HG03558 (cell line): ENCODE data around the gene FAM3B.

Source experiments
- ATAC-seq: cut with Tn5 transposase; IDR thresholded peaks from one replicate; pipeline ENCODE4 v1.9.1; 2021; ENCODE audit warnings: moderate number of reproducible peaks; ENCODE audit not compliant: unreplicated experiment; ENCODE audit errors: extremely low read depth

Gene FAM3B

GRCh38 chr21:41317458-41317857 lies 857 bp downstream of the FAM3B start:
- no peak for ATAC-seq

GRCh38 chr21:41318218-41318617 lies 1.6 kb downstream of the FAM3B start:
- ATAC-seq, result no peak

- no peak for ATAC-seq
Observed at GRCh38 chr21:41319273-41319672, 2.7 kb downstream of the FAM3B start.

- no peak for ATAC-seq
Observed at GRCh38 chr21:41321211-41321907, 4.8 kb downstream of the FAM3B start.

GRCh38 chr21:41321908-41322495 lies 5.4 kb downstream of the FAM3B start:
- ATAC-seq, result no peak

GRCh38 chr21:41322496-41323382 lies 6.1 kb downstream of the FAM3B start:
- no peak for ATAC-seq

GRCh38 chr21:41325138-41325912 lies 8.7 kb downstream of the FAM3B start:
- no peak for ATAC-seq

GRCh38 chr21:41326414-41327080 lies 9.9 kb downstream of the FAM3B start:
- ATAC-seq, result no peak

- no peak for ATAC-seq
Observed at GRCh38 chr21:41327753-41328152, 11.2 kb downstream of the FAM3B start.

- ATAC-seq, result no peak
Observed at GRCh38 chr21:41328660-41329607, 12.3 kb downstream of the FAM3B start.

- no peak for ATAC-seq
Observed at GRCh38 chr21:41333752-41334151, 17.2 kb downstream of the FAM3B start.

- no peak for ATAC-seq
Observed at GRCh38 chr21:41337515-41337914, 20.9 kb downstream of the FAM3B start.

GRCh38 chr21:41338455-41338854 lies 21.9 kb downstream of the FAM3B start:
- no peak for ATAC-seq

GRCh38 chr21:41342035-41342434 lies 25.4 kb downstream of the FAM3B start:
- ATAC-seq, result no peak

GRCh38 chr21:41344146-41344545 lies 27.5 kb downstream of the FAM3B start:
- no peak for ATAC-seq

- ATAC-seq, result no peak
Observed at GRCh38 chr21:41345356-41345755, 28.8 kb downstream of the FAM3B start.

- ATAC-seq, result no peak
Observed at GRCh38 chr21:41345934-41346685, 29.5 kb downstream of the FAM3B start.

GRCh38 chr21:41346758-41347157 lies 30.2 kb downstream of the FAM3B start:
- ATAC-seq, result no peak
